ENCODE results near the gene SLC25A21.

GRCh38 chr14:37051680-37052079, 120.7 kb downstream of the SLC25A21 start:
- TF ChIP-seq CTCF (IDR thresholded peaks at IDR 0.05) (no peak), POLR2A (IDR thresholded peaks at IDR 0.05) (no peak), EP300 (IDR thresholded peaks at IDR 0.05) (no peak)

Data from ovary (tissue), 3 donors.